Fibroblast of villous mesenchyme (primary cell): Measurements from ENCODE around the gene CDH4. TPM values are rescaled to one million over a fixed set of nuclear protein-coding genes. Genes with fewer than 3 reads are reported as not detected.

Source experiments
- DNase-seq: peaks from one replicate; pipeline ENCODE4 v3.0.0-alpha.2; 2010; ENCODE audit warnings: low read depth
- H3K4me3 ChIP-seq: 2 replicates; pipeline ENCODE4 v1.5.1; 2011; ENCODE audit warnings: low read depth, mild to moderate bottlenecking, low read length
- total RNA-seq: library from RNA; depleted of rRNA; stranded (reverse); fragments of >200 nt; gene quantifications from 2 replicates; pipeline ENCODE4 v1.2.3, GENCODE V29; 2012
- TF ChIP-seq, protein P1 (sequence below): IDR thresholded peaks from 2 replicates; pipeline ENCODE4 v1.5.1; 2012; ENCODE audit warnings: low read depth, mild to moderate bottlenecking, low read length; ENCODE audit not compliant: insufficient read depth

The CDH4 gene
- total RNA-seq, 1 donor: 1.7 TPM

DNA sequence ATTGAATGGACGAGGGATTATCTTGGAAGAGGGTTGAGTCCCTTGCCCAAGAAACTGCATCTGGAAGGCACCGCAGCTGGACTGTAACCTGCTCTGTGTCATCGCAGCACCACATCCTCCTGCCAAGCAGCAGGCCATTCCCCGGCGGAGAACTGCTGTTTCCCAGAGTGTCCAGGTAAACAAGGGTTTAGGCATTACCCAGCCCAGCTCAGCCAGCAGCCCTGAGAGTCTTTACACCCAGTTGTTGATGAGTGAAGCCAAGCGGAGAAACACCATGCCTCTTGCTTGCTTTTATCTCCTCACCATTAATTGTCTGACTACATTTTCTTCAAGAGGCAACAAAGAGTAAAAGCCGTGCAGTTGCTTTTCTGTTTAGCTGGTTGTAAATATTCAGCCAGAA lies 104.1 kb downstream of the CDH4 start:
- H3K4me3 ChIP-seq: no peak overlapping the region
- DNase-seq: no peak
- TF ChIP-seq, protein P1, sequence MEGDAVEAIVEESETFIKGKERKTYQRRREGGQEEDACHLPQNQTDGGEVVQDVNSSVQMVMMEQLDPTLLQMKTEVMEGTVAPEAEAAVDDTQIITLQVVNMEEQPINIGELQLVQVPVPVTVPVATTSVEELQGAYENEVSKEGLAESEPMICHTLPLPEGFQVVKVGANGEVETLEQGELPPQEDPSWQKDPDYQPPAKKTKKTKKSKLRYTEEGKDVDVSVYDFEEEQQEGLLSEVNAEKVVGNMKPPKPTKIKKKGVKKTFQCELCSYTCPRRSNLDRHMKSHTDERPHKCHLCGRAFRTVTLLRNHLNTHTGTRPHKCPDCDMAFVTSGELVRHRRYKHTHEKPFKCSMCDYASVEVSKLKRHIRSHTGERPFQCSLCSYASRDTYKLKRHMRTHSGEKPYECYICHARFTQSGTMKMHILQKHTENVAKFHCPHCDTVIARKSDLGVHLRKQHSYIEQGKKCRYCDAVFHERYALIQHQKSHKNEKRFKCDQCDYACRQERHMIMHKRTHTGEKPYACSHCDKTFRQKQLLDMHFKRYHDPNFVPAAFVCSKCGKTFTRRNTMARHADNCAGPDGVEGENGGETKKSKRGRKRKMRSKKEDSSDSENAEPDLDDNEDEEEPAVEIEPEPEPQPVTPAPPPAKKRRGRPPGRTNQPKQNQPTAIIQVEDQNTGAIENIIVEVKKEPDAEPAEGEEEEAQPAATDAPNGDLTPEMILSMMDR: no peak

DNA sequence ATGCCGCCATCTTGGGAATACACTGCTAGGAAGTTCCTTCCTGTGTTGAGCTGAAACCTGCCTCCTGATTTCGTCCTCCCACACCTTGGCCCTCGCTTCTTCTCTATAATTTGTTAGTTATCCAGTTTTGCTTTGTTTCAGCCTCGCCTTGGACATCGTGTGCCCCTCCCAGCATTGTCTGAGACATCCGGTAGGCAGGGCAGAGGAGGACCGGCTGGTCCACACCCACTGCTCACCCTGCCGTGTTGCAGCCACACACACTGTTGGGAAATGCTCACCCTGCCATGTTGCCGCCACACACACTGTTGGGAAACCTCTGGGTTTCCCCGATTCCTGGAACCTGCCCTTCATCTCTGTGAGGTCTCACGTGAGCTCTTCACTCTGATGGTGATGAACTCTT lies 105.1 kb downstream of the CDH4 start:
- no peak for DNase-seq
- TF ChIP-seq, protein P1: no peak
- no peak overlapping the region for H3K4me3 ChIP-seq

DNA sequence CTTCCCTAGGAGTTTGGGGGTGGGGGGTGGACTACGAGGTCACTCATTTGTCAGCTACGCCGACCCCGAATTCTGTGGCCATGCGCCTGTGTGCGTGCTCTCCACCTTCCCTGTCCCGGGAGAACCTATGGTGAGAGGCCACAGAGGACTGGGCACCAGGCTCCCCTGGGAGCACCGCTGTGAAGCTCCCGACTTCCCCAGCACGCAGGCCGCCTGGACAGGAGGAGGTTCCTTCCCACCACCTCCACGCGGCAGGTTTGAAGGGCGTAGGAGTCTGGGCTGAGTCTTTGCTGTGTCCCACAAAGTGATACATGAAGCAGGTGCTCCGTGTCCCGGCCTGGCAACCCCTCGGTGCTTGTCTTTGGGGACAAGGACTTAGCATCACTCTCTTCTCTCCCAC lies 107.2 kb downstream of the CDH4 start:
- TF ChIP-seq, protein P1: no peak

DNA sequence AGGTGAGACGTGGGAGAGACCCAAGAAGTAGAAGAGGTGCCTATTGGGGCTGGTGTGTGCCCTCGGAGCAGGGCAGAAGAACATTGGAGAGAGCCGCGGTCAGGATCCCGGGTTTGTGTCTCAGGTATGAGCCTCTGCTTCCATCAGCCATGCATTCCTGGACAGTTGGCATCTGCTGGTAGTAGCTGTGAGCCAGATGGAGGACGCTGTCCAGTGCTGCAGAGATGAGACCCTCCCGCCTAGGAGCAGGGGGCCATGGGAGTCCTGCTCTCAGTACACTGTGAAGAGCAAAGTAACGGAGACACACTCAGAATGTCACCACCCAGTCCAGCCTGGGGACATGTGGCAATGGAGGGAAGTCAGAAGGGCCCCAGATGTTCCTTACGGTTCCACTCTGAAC lies 108.2 kb downstream of the CDH4 start:
- TF ChIP-seq, protein P1: no peak
- DNase-seq: no peak
- H3K4me3 ChIP-seq: no peak overlapping the region

More for the DNA sequence above, 107.2 kb downstream of the CDH4 start:
- DNase-seq: no peak
- no peak overlapping the region for H3K4me3 ChIP-seq

DNA sequence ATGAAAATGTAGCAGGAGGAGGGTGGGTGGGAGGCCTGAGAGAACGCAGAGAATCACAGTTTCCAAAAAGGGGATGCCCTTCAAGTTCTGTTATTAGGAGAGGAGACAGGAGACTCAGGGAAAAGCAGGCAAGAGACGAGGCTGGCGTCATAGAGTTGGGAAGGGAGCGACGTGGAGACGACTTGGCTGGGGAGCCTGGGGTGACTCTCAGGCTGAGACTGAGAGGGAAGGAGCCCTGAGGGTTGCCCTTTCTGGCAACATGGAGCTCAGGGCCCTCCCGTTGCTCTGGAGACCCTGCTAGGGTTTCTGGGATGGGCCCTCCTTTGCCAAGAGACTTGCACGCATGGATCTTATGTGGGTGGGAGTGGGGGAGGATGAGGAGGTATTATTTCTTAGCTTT lies 108.9 kb downstream of the CDH4 start:
- TF ChIP-seq, protein P1: no peak
- no peak overlapping the region for H3K4me3 ChIP-seq
- no peak for DNase-seq

DNA sequence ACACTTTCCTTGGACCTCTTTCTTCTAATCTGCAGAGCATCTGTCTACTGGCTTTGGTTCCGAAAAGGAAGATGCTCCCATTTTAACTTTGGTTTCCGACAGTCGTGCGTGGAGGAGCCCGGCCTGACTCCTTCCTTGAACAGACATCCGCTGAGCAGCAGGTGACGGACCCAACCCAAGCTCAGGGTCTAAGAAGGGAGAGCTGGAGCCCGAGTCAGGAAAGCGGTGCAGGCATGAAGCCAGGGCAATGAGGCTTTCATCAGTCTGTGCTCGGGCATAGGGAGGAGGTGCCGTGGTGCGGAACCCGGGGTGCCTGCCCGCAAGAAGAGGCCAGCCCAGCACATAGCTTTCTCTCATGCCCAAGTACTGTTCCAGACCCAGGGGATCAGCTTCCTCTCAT lies 109.4 kb downstream of the CDH4 start:
- no peak overlapping the region for H3K4me3 ChIP-seq
- DNase-seq: no peak
- TF ChIP-seq, protein P1: no peak

DNA sequence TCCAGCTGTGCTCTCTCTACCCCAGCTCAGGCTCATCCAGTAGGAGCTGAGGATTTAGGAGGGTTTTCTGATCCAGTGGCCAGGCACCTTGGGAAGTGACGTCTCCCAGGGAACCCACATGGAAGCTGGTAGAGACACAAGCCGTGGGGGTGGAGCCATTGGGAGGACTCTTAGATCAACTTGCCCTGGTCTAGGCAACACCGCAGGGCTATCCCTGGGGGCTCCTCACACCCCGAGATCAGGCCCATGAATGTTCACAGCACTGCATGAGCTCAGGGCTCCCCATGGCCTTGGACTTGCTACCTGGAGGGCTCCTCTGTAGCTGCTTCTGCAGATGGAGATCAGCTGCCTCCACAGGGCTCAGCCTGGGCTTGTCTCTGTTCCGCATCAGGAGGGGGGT lies 112.1 kb downstream of the CDH4 start:
- TF ChIP-seq, protein P1: no peak
- H3K4me3 ChIP-seq: no peak overlapping the region
- DNase-seq: no peak
